Progenitor cell of endocrine pancreas (in vitro differentiated cells): ENCODE measurements around the gene DOCK1. TPM values are rescaled to one million over a fixed set of nuclear protein-coding genes. Genes with fewer than 3 reads are reported as not detected.

Experiments used
- DNase-seq: peaks from one replicate; pipeline ENCODE4 v3.0.0; 2021; ENCODE audit warnings: low spot score; ENCODE audit not compliant: unreplicated experiment
- H3K27ac Mint-ChIP-seq: 2 replicates; pipeline ENCODE4 v1.8.0; 2021; ENCODE audit warnings: mild to moderate bottlenecking, moderate library complexity, mixed read lengths
- H3K27me3 Mint-ChIP-seq: 2 replicates; pipeline ENCODE4 v1.8.0; 2021; ENCODE audit warnings: mixed read lengths
- H3K36me3 Mint-ChIP-seq: 2 replicates; pipeline ENCODE4 v1.8.0; 2022; ENCODE audit warnings: mixed read lengths; ENCODE audit not compliant: insufficient read depth
- H3K4me1 Mint-ChIP-seq: 2 replicates; pipeline ENCODE4 v1.8.0; 2021; ENCODE audit warnings: low read depth, mixed read lengths
- H3K4me3 Mint-ChIP-seq: 2 replicates; pipeline ENCODE4 v1.8.0; 2021; ENCODE audit warnings: low read depth, mild to moderate bottlenecking, moderate library complexity, mixed read lengths
- H3K9me3 Mint-ChIP-seq: 2 replicates; pipeline ENCODE4 v1.8.0; 2021; ENCODE audit warnings: low read depth, mixed read lengths
- total RNA-seq: library from RNA; stranded (reverse); gene quantifications from 2 replicates; pipeline ENCODE4 v1.2.1, GENCODE V29; 2021
- TF ChIP-seq, protein P1 (sequence below): fragments of 200-600 bp; sonication (generic); IDR thresholded peaks from one replicate; pipeline ENCODE4 v1.5.0; 2021; ENCODE audit warnings: antibody characterized with exemption, mild to moderate bottlenecking; ENCODE audit not compliant: unreplicated experiment

DOCK1 gene
- total RNA-seq, 1 donor from 2014 or later: 77.8 TPM

DNA sequence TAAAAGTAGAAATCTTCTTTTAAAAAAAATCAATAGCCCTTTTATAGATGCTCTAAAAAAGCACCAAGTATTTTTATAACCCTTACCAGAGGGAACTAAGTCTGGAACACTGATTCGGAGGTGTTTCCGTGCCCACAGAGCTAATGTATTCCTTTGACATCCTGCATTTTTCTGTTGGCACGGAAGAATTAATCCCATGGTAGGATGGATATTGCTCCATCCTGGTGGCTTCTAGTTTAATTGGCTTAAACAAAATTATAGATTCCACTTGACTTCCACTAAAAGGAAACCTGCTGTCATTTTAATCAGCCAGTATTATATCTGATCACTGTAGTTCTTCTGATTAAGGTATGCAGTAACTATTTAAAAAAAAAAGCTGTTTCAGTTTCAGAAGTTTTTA is 479.8 kb downstream of the DOCK1 start:
- H3K27me3 Mint-ChIP-seq: no peaks in the 10 kb centered on the region
- no peak overlapping the region for H3K4me3 Mint-ChIP-seq
- H3K36me3 Mint-ChIP-seq: peaks cover 11% of the 10 kb centered on the region

DNA sequence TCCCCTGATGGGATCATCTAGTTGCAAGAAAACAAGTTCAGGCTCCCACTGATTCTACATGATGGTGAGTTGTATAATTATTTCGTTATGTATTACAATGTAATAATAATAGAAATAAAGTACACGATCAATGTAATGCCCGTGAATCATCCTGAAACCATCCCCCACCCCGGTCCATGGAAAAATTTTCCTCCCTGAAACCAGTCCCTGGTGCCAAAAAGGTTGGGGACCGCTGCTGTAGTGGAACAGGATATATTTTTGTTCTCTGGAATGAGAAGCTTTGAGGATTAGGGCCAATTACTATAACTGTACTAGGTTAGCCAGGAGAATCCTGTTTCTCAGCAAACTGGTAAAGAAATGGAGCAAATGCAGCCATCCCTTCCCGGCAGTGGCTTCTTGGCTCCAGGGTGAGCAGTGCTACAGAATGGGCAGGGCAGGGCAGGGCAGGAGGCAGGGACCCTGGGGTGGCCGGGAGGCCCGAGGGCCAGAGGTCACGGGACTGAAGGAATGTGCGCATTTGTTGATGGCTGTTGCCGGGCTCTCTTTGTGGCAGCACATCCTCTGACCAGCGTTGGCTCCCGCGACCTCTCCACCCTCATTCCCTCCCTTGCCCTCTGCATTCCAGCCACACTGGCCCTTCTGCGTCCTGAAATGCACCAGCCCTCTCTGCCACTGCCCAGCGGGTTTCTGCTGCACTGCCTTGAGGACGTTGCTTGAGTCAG is 481.5 kb downstream of the DOCK1 start:
- no peaks in the 10 kb centered on the region for H3K4me1 Mint-ChIP-seq
- no peak for DNase-seq
- peaks cover 13% of the 10 kb centered on the region for H3K36me3 Mint-ChIP-seq
- H3K4me3 Mint-ChIP-seq: no peak overlapping the region
- no peaks in the 10 kb centered on the region for H3K9me3 Mint-ChIP-seq
- H3K27me3 Mint-ChIP-seq: no peaks in the 10 kb centered on the region
- H3K27ac Mint-ChIP-seq: no peak overlapping the region
- TF ChIP-seq, protein P1, sequence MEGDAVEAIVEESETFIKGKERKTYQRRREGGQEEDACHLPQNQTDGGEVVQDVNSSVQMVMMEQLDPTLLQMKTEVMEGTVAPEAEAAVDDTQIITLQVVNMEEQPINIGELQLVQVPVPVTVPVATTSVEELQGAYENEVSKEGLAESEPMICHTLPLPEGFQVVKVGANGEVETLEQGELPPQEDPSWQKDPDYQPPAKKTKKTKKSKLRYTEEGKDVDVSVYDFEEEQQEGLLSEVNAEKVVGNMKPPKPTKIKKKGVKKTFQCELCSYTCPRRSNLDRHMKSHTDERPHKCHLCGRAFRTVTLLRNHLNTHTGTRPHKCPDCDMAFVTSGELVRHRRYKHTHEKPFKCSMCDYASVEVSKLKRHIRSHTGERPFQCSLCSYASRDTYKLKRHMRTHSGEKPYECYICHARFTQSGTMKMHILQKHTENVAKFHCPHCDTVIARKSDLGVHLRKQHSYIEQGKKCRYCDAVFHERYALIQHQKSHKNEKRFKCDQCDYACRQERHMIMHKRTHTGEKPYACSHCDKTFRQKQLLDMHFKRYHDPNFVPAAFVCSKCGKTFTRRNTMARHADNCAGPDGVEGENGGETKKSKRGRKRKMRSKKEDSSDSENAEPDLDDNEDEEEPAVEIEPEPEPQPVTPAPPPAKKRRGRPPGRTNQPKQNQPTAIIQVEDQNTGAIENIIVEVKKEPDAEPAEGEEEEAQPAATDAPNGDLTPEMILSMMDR: no peak

More for the DNA sequence above, 479.8 kb downstream of the DOCK1 start:
- no peak overlapping the region for H3K27ac Mint-ChIP-seq
- H3K9me3 Mint-ChIP-seq: no peaks in the 10 kb centered on the region
- no peak for DNase-seq
- TF ChIP-seq, protein P1: no peak
- H3K4me1 Mint-ChIP-seq: no peaks in the 10 kb centered on the region

DNA sequence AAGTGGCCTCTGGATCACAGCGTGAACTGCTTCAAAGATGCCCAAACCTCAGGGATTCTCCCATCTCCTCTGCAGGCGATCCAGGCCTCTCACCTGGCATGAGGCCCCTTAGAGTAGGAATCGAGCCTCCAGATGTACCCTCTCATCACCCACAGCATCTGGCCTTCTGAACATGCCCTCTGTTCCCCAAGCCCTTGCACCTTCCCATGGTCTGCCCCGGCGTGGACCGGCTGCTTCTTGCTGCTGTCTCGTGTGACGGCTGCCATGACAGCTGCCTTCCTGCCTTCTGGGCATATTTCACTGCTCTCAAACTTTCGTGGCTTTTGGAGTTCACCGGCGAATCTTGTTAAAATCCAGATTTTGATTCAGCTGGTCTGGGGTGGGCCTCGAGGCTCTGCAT is 486.6 kb downstream of the DOCK1 start:
- Mint-ChIP-seq H3K9me3 (no peaks in the 10 kb centered on the region), H3K27ac (no peak overlapping the region), H3K36me3 (peaks cover 9% of the 10 kb centered on the region), H3K4me1 (no peaks in the 10 kb centered on the region), H3K27me3 (no peaks in the 10 kb centered on the region), H3K4me3 (no peak overlapping the region)
- DNase-seq: no peak
- TF ChIP-seq, protein P1: no peak

DNA sequence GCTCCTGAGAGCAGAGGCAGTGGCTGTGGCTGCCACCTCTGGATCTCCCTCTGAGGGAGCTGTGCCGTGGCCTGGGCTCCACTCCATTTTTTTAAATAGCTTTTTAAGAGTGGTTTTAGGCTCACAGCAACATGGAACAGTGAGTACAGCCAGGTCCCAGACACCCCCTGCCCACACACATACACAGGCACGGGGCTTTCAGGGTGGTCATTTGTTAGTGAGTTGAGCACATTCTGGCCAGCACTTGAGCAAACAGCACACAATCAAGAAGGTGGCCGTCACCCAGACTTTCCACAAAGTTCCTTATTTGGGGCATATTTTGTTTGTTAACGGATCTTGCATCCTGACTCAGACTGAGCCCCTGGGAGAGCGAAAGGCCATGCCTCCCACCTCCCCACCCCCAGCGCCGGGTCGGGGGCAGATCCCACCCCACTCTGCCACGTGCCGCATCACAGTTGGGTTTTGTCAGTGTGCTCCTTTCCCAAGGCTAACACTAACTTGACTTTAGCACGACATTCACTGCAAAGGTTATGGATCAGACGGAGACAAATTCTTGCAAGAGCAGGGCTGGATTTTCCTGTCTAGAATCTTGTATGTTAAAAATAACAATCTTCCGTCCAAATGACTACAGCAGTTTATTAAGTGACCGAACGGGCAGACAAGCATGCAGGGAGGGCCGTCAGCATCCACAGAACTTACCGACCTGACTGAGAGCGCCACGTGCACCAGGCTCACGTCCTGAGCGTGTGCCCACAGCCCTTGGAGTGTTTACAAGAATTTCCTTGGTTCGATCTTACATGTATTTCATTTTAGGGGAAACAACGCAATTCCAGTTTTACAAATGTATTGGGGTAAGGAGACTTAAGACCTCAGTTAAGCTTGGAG is 487.4 kb downstream of the DOCK1 start:
- Mint-ChIP-seq H3K4me3 (no peak overlapping the region), H3K4me1 (no peaks in the 10 kb centered on the region), H3K27ac (no peak overlapping the region), H3K36me3 (peaks cover 9% of the 10 kb centered on the region), H3K9me3 (no peaks in the 10 kb centered on the region), H3K27me3 (no peaks in the 10 kb centered on the region)
- no peak for DNase-seq
- TF ChIP-seq, protein P1: no peak

DNA sequence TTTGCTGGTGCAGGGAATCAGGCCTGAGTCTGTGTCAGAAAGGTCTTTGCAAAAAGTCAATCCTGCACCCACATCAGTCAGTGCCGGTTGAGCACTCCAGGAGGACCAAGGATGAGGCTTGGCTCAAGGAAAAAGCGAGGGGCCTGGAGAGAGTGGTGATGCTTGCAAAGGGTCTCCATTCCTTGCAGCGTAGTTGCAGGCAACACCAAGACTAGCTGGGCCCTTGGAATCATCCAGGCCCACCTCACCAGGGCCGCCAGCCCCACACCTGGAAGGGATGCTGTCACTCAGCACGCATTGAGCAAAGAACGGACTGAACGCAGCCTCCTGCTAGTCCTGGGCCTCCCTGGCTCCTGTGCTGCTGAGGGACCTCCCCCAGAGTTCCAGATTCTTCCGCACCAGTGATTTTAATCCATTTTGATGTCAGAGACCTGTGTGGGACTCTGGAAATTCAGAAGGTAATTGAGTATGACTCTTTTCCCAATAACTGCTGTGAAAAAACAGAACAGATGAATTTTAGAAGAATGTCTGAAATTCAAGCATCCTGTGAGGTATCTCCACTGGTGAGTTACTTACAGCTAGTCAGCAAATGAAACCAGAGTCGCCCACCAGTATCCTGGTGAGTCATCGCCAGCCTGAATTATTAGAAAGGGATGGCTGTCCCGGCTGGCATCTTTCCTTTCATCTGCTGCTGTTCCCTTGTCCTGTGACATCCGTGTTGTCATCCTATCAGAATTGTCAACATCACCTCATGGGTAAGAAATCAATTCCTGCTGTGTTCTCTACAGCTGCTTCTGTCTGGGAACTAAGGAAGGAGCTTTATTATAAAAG is 493.1 kb downstream of the DOCK1 start:
- Mint-ChIP-seq H3K27ac (no peak overlapping the region), H3K27me3 (no peaks in the 10 kb centered on the region), H3K36me3 (peaks cover 8% of the 10 kb centered on the region), H3K9me3 (no peaks in the 10 kb centered on the region), H3K4me3 (no peak overlapping the region), H3K4me1 (no peaks in the 10 kb centered on the region)
- no peak for DNase-seq
- TF ChIP-seq, protein P1: no peak
